ENCODE measurements around the gene TRIM45.

The TRIM45 gene

GRCh38 chr1:117067533-117068370, 53.8 kb downstream of the TRIM45 start:
- Histone ChIP-seq H3K9ac (ENCODE audit: low read length) (no peak overlapping the region), H3K4me1 (ENCODE audit: control insufficient read depth, insufficient read depth, low read length) (peaks cover 4% of the 10 kb centered on the region), H3K27me3 (ENCODE audit: control insufficient read depth, insufficient read depth, low read length) (no peaks in the 10 kb centered on the region), H3K9me3 (ENCODE audit: control insufficient read depth, low read length) (no peaks in the 10 kb centered on the region), H3K4me3 (ENCODE audit: low read length) (no peak overlapping the region), H3K36me3 (ENCODE audit: control insufficient read depth, insufficient read depth, low read length) (no peaks in the 10 kb centered on the region)

GRCh38 chr1:117066367-117066766, 55.2 kb downstream of the TRIM45 start:
- no peaks in the 10 kb centered on the region for H3K27me3 ChIP-seq (ENCODE audit: control insufficient read depth, insufficient read depth, low read length)
- H3K9me3 ChIP-seq (ENCODE audit: control insufficient read depth, low read length) = no peaks in the 10 kb centered on the region
- no peaks in the 10 kb centered on the region for H3K4me1 ChIP-seq (ENCODE audit: control insufficient read depth, insufficient read depth, low read length)
- no peaks in the 10 kb centered on the region for H3K36me3 ChIP-seq (ENCODE audit: control insufficient read depth, insufficient read depth, low read length)
- H3K4me3 ChIP-seq (ENCODE audit: low read length) = no peak overlapping the region
- no peak overlapping the region for H3K9ac ChIP-seq (ENCODE audit: low read length)

GRCh38 chr1:117061986-117062415, 59.5 kb downstream of the TRIM45 start:
- Histone ChIP-seq H3K4me1 (ENCODE audit: control insufficient read depth, insufficient read depth, low read length) (peaks cover 8% of the 10 kb centered on the region), H3K36me3 (ENCODE audit: control insufficient read depth, insufficient read depth, low read length) (no peaks in the 10 kb centered on the region), H3K9me3 (ENCODE audit: control insufficient read depth, low read length) (no peaks in the 10 kb centered on the region)

More at GRCh38 chr1:117061986-117062415, 59.5 kb downstream of the TRIM45 start:
- H3K9ac ChIP-seq (ENCODE audit: low read length) = no peak overlapping the region
- no peak overlapping the region for H3K4me3 ChIP-seq (ENCODE audit: low read length)
- H3K27me3 ChIP-seq (ENCODE audit: control insufficient read depth, insufficient read depth, low read length) = no peaks in the 10 kb centered on the region
